ENCODE data around the gene BZW1.
A peak's percentile ranks its signal among the peaks of the same experiment; 100 is the strongest.

The BZW1 gene

GRCh38 chr2:200843993-200844948, 32.6 kb downstream of the BZW1 start:
- no peak for DNase-seq

- DNase-seq, result no peak
These were observed 33.5 kb downstream of the BZW1 start for GRCh38 chr2:200845194-200845593.

- DNase-seq, result no peak
These were observed 34.1 kb downstream of the BZW1 start for GRCh38 chr2:200845669-200846325.

GRCh38 chr2:200847269-200847668, 35.6 kb downstream of the BZW1 start:
- DNase-seq, result no peak

GRCh38 chr2:200847939-200848338, 36.2 kb downstream of the BZW1 start:
- DNase-seq, result no peak

GRCh38 chr2:200850512-200851256, 39.0 kb downstream of the BZW1 start:
- DNase-seq, result no peak

GRCh38 chr2:200851398-200852248, 39.9 kb downstream of the BZW1 start:
- DNase-seq, result no peak

GRCh38 chr2:200852605-200853004, 40.9 kb downstream of the BZW1 start:
- DNase-seq, result no peak

GRCh38 chr2:200856806-200857205, 45.1 kb downstream of the BZW1 start:
- DNase-seq, result no peak

GRCh38 chr2:200860092-200860795, 48.5 kb downstream of the BZW1 start:
- DNase-seq, result no peak

- DNase-seq, result no peak
These were observed 50.0 kb downstream of the BZW1 start for GRCh38 chr2:200861617-200862155.

GRCh38 chr2:200862532-200863000, 50.9 kb downstream of the BZW1 start:
- no peak for DNase-seq

GRCh38 chr2:200863782-200864175, 52.1 kb downstream of the BZW1 start:
- DNase-seq, result no peak

- DNase-seq, result peak; percentile 67
These were observed 52.7 kb downstream of the BZW1 start, which contains the start of gene CLK1 for GRCh38 chr2:200864176-200865034. CLK1 (minus strand) TSS chr2:200864658; CDS start chr2:200861862, 2,796 bp downstream.

- DNase-seq, result no peak
These were observed 57.3 kb downstream of the BZW1 start for GRCh38 chr2:200869014-200869413.

- no peak for DNase-seq
These were observed 59.4 kb downstream of the BZW1 start for GRCh38 chr2:200871151-200871550.

- no peak for DNase-seq
These were observed 61.9 kb downstream of the BZW1 start for GRCh38 chr2:200873560-200873959.

Measured in NCI-H1417 treated with DMSO at 0.1 percent for 48 hours (cell line).